NCI-H146 (cell line): Measurements from ENCODE around the gene PSMD2.
"Not testable (repeated sequence)": the region's sequence is repeated elsewhere in the genome, so short reads cannot be mapped to it uniquely, and the experiment has no call there.

Experiments used
- DNase-seq: peaks from one replicate; lab custom pipeline; 2025; lab: John Stamatoyannopoulos, UW

PSMD2 gene

DNA sequence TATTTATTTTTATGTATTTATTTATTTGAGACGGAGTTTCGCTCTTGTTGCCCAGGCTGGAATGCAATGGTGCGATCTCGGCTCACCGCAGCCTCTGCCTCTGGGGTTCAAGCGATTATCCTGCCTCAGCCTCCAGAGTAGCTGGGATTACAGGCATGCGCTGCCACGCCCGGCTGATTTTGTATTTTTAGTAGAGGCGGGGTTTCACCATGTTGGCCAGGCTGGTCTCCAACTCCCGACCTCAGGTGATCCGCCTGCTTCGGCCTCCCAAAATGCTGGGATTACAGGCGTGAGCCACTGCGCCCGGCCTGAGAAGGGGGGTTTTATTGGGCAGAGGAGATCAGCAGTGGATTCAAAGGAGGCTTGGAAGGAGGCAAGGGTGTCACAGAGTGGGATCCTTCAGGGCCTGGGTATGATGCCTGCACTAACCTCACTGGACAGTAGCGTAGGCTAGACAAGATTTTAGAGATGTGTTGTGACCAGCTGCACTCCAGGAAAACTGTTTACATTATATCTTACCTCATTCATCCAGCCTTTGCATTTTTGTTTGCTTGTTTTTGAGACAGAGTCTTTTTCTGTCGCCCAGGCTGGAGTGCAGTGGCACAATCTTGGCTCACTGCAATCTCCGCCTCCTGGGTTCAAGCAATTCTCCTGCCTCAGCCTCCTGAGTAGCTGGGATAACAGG is 40.6 kb downstream of the PSMD2 start:
- not testable (repeated sequence) for DNase-seq

DNA sequence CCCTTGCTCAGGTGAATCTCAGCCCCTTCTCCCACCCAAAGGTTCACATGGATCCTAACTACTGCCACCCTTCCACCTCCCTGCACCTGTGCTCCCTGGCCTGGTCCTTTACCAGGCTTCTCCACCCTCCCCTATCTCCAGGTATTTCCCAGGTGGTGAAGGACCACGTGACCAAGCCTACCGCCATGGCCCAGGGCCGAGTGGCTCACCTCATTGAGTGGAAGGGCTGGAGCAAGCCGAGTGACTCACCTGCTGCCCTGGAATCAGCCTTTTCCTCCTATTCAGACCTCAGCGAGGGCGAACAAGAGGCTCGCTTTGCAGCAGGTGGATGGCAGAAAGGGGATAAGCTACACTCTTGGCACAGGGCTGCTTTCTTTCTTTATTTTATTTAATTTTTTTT is 42.9 kb downstream of the PSMD2 start:
- DNase-seq = no peak

DNA sequence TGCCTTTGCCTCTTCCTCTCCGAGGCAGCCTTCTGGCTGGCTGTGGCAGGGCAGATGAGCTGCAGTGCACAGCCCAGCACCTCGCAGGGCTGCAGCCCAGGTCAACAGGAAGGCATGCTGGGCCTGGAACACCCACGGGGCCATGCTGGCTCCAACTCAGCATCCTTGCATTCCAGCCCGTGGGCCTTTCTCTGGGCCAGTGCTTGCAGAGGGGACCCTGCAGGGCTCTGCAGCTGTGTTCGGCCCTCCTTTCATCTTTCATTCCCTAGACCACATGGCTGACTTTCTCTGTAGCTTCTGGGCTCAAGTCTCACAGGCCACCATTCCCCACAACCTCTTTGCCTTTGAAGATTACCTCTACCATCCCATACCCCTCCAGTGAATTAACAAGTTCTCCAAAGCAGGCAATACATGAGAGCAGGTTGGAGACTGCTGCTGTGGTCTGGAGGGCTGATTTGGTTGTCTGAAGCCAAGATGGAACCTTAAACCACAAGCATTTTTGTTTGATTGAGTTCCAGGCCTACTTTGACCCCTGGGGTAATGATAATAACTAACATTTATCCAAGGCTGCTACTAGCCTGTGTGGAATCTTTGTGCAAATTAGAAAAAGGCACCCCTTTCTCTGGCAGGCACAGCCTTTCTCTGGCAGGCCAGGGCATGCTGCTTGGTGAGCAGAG is 44.3 kb downstream of the PSMD2 start:
- DNase-seq = no peak

DNA sequence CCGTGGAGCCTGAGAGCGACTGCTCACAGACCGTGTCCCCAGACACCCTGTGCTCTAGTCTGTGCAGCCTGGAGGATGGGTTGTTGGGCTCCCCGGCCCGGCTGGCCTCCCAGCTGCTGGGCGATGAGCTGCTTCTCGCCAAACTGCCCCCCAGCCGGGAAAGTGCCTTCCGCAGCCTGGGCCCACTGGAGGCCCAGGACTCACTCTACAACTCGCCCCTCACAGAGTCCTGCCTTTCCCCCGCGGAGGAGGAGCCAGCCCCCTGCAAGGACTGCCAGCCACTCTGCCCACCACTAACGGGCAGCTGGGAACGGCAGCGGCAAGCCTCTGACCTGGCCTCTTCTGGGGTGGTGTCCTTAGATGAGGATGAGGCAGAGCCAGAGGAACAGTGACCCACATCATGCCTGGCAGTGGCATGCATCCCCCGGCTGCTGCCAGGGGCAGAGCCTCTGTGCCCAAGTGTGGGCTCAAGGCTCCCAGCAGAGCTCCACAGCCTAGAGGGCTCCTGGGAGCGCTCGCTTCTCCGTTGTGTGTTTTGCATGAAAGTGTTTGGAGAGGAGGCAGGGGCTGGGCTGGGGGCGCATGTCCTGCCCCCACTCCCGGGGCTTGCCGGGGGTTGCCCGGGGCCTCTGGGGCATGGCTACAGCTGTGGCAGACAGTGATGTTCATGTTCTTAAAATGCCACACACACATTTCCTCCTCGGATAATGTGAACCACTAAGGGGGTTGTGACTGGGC is 45.7 kb downstream of the PSMD2 start:
- DNase-seq = no peak

DNA sequence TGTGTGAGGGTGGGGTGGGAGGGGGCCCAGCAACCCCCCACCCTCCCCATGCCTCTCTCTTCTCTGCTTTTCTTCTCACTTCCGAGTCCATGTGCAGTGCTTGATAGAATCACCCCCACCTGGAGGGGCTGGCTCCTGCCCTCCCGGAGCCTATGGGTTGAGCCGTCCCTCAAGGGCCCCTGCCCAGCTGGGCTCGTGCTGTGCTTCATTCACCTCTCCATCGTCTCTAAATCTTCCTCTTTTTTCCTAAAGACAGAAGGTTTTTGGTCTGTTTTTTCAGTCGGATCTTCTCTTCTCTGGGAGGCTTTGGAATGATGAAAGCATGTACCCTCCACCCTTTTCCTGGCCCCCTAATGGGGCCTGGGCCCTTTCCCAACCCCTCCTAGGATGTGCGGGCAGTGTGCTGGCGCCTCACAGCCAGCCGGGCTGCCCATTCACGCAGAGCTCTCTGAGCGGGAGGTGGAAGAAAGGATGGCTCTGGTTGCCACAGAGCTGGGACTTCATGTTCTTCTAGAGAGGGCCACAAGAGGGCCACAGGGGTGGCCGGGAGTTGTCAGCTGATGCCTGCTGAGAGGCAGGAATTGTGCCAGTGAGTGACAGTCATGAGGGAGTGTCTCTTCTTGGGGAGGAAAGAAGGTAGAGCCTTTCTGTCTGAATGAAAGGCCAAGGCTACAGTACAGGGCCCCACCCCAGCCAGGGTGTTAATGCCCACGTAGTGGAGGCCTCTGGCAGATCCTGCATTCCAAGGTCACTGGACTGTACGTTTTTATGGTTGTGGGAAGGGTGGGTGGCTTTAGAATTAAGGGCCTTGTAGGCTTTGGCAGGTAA is 46.5 kb downstream of the PSMD2 start:
- DNase-seq = peak; percentile 77

DNA sequence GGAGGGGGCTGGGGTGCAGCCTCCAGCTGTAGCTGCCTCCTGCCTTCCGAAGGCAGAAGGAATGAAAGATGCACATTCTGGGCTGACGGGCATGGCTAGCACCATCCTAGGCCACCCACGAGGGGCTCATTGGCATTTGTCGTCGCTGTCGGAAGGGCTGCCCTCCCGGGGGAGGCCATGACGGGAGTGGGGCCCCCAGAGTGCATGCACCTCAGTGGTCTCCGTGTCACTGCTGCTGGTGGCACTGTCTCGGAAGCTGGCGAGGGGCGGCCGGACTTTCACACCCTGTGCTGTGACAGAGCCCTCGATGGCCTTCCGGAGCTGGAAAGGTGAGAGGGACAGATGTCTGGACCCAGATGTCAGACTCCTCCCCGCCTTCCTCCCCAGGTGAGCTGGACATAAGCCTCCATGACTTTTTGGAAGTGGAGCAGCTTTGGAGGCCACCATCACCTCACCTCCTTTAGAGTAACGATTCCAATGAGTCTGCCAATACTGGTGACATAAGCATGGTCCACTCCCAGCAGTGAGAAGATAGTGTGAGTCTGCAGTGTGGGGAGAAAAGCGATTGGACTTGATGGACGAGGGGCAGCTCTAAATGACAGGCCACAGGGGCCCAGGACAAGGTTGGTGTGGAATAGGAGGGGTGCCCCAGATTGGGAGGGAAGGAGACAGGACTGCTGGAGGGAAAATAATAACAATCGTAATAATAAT is 47.6 kb downstream of the PSMD2 start:
- DNase-seq = no peak

DNA sequence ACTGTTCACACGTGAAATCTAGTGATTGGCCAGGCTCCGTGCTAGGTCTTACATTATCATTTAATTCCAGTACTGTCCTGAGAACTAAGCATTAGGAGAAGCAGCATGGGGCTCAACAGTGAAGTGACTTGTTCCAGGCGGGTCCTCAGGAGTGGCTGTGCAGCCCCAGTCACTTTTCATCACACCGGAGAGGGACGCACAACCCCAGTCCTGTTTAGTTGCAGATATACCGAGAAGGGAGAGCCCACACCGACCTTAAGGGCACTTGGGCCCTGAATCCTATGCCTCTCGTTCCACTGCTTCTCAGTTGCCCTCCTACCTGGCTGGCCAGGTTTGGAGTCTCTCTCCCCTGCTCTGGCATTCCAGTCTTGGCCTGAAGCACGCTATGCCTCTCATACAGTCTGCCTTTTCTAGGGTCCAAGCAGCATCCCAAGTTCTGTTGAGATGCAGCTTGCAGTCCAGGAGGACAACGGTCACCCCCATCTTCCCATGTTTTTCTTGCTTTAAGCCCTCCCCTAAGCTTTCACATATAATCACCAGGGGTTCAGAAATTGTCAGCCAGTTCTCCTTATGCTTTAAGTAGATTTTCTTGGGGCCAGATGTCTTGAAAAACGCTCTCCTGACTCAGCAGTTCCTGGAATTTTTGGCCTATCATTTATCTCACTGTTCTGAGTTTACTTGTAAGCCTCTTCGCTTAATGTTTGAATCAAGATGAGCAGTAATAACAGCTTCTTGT is 48.4 kb downstream of the PSMD2 start:
- DNase-seq = no peak

DNA sequence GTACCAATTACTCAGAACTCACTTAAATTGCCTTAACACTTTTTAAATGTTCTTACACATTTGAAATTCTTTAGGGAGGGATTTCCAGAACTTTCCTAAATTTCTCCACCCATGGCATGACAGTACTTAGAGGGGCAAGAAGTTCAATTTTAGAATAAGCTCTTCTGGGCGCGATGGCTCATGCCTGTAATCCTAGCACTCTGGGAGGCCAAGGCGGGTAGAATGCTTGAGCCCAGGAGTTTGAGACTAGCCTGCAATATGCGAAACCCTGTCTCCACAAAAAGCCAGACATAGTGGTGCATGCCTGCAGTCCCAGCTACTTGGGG is 49.0 kb downstream of the PSMD2 start:
- no peak for DNase-seq

DNA sequence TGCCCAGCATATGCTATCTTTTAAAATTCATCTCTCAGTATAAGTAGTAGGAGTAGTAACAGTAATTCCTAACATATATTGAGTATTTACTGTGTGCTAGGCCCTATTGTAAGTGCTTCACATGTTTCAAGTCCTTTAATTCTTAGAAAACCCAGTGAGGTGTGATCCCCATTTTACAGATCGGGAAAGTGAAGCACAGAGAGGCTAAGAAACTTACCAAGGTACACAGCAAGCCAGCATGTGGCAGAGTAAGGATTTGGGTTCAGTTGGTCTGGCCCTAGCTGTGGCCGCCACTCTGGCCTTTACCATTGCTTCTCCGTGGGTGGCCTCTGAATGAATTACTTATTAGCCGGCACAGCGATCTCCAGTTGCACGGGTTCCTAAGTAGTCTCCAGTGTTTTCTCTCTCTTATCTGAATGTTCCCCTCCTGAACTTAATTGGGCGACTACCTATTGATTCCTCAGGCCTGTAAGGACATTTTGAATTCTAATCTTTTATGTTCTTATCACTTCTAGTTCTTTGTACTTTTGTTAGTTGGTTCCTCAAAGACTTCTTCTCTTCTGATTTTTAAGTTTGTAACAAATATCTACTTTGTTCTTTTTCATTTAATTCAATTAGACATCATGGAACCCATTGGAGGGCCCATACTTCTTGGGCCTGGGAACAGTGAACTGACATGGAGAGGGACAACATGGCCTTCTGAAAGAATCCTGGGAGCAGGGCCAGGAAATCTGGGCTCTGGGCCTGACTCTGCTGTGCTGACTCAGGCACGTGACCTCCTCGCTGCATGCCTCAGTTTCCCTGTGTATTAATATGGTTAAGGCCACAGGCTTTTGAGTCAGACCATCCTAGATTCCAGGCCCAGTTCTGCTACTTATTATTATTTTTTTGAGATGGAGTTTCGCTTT is 50.8 kb downstream of the PSMD2 start:
- DNase-seq = no peak

DNA sequence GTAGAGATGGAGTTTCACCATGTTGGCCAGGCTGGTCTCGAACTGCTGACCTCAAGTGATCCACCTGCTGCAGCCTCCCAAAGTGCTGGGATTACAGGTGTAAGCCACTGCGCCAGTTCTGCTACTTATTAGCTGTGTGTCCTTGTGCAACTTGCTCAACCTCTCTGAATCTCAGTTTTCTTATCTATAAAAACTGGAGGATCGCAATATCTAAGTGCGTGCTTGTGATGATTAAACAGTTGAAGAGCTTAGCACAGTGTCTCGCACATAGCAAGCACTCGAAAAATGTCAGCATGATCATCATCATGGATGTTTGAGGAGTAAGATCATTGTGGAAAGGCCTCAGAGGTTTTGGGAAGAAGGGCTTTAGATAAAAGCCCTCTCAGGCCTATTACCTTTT is 51.6 kb downstream of the PSMD2 start:
- DNase-seq = no peak

DNA sequence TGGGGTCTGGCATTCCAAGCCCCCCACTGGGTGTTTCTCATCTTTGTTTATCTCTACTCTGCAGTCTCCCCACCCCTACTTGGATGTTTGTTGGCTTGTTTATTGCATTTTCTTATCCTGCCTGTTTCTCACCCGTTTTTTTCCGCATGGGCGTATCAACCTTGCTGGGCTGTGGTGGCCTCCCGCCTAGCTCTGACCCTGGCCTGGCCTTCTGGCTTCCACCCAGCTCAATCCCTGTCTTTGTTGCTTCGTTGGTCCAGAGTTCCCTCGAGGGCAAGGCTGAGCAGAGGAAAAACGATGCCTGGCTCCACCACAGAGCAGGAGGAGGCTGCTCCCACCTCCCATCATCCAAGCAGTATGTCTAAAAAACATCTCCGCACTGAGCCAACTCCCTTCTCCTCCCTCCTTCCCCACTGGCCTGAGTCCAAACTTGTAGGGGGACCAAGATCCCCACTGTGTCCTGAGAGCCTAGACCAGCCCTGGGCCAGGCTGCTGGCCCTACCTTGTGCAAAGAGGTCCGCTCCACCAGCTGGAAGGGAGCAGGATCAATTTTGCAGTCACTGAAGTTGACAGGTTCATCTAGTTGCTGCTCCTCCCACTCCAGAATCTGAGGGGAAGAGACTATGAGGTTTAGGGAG is 52.6 kb downstream of the PSMD2 start:
- no peak for DNase-seq

DNA sequence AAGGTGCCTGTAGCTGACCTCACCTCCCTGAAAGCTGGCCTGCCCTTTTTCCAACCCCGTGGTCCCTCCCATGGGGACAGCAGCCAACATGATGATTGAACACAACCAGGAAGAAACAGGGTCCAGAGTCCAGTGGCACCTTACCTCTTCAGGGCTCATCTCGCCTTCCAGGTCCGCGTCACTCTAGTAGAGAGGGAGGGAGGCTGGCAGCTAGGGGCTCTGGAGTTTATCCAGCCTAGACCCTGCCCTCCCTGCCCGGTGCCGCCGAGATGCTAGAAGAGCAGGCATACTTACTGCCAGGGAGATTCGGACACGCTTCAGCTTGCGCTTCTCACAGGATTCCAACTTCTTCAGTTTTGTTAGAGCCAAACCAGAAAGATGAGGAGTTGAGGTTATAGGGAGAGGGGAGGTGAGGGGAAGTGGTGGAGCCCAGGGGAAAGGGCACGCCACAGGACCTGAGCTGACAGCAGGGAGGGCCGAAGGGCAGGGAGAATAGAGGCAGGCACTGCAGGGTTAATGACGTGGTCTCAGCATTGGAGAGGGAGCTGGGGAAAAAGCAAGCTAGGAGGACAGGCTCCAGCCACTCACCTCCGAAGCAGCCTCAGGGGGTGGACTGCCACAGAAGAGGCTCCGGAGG is 53.2 kb downstream of the PSMD2 start:
- no peak for DNase-seq

DNA sequence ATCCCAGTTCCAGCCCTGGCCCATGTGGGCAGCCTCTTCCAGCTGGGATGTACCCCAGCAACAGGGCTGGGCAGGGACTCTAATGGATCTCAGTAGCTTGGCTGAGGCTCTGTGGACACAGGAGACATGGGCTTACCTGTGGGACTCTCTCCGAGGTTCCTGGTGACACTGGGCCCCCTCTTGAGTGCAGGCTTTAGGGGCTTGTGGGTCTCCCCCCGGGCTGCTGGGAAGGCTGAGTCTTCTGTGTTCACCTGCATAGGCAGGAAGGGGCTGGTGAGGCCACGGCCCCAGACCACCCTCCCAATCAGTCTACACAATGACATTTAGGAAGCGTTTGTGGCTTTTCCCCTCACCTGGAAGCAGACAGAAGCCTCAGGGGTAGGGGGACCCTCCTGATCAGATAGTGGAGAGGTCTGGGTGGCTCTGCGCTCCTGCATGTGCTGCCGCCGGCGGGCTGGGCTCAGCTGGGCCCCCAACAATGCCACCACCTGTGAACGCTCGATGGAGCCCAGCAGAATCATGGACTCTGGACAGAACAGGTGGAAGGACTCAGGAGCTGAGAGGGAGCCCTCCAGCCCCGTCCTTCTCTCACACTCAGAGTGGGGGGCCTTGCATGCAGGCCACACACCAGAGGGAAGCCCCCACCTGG is 54.0 kb downstream of the PSMD2 start:
- DNase-seq = no peak

DNA sequence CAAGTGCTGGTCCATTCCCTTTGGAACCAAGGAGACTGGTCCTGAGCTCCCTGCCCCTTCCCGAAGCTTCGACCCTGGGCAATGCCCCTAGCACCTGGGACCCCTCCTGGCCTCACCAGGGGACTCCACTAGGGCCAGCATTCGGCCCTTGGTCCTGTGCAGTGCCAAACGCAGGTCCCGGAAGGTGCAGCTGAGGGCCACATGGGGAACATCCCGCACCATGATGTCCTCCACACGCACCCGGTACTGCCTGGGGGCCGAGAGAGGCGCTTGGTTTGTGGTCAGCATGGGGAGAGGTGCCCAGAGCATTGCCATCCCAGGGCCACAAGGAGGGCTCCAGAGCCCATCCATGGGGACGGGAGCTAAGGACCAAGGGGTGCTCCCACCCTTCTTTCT is 54.5 kb downstream of the PSMD2 start:
- DNase-seq = no peak

DNA sequence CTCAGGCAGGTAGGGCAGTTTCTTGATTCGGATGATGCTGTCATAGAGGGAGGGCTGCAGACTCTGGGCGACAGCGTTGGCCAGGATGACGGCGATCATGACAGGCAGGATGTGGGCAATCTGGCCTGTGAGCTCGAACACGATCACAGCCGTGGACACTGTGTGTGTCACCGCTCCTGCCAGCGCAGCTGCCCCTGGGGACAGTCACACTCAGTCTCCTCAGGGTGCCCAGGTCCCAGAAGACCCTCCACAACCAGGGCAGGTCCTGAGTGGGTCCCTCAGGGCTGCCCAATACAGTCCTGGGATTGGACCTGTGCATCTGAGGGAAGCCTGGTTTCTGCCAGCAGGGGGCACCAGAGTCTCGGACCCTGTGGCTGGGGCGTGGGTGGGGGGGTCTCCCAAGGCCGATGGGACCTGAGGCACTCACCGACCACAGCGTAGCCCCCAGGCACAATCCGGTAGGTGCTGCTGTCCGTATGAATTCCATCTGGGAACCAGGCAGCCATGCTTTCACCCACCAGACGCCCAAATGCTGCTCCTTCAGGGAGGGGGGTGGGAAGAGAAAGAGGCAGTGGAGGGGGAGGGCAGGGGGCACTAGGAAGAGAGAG is 55.2 kb downstream of the PSMD2 start:
- DNase-seq = peak; percentile 35

DNA sequence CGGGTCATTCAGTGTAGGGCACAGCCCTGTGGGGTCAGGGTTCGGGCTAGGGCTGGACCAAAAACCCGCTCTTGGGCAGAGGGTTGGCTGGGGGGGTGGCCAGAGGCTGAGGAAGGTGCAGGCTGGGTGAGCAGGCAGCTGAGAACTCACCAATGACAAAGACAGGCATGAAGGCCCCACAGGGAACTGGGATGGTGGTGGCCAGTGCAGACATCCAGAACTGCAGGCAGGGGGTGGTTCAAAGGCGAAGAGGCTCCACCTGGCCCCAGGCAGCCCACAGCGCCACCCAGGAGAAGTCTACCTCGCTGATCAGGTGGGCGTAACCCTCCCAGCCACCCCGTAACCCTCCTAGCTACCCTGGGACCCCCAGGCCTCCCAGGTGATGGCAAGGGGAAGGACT is 55.7 kb downstream of the PSMD2 start:
- DNase-seq = no peak

DNA sequence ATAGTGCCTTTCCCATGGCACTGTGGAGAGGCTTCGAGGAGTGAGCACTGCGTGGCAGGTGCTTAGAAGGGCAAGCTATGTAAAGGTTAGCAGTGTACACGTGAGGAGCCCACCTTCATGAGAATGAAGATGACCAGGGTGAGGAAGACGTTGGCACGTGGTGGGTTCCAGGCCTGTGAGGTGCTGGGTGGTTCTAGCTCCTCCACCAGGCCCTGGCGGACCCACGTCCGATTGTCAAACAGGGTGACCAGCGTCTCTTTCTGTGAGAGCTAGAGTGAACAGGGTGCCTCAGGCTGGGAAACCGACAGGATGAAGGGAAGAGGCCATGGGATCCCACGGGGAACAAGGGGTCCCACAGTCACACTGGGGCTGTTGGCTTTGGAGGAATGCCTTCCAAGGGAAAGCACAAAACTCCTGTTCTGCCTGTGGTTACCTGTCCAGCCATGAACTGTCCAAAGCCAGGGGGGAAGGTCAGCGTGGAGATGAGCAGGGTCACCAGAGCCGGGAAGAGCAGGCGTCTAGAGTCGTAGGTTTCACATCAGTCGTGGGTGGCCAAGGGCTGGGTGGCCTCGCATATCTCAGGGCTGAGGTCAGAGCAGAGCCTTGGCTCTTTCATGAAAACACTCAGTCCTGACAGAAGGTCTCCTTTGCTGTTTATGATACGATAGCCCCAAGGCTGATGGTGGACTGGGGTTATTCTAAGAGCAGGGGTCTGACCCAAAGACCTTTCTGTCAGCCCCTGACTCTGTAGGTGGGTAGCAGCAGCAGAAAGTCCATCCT is 56.4 kb downstream of the PSMD2 start:
- no peak for DNase-seq
